Tibial nerve (tissue), 4 donors: ENCODE data around the gene ZFPM1. TPM values are rescaled to one million over a fixed set of nuclear protein-coding genes. Genes with fewer than 3 reads are reported as not detected.

Experiments used
- DNase-seq, 2 donors: peaks; one replicate each; pipeline ENCODE4 v3.0.0-alpha.2; 2019; ENCODE audit warnings: low spot score in 2 of 2
- H3K27ac ChIP-seq, 4 donors: fragments of 200-600 bp; sonication (generic) in 3 of 4; one replicate each; pipeline ENCODE4 v1.5.1; 2017 to 2019; ENCODE audit warnings: mild to moderate bottlenecking in 1 of 4
- H3K27me3 ChIP-seq, 2 donors: fragments of 200-600 bp; sonication (generic) in 1 of 2; one replicate each; pipeline versions ENCODE4 v1.5.1 to v1.6.0; 2017 to 2019
- H3K36me3 ChIP-seq, 3 donors: fragments of 200-600 bp; sonication (generic); one replicate each; pipeline ENCODE4 v1.5.1; 2018 to 2019
- H3K4me1 ChIP-seq, 4 donors: fragments of 200-600 bp; sonication (generic) in 3 of 4; one replicate each; pipeline ENCODE4 v1.5.1; 2017 to 2019
- H3K4me3 ChIP-seq, 4 donors: fragments of 200-600 bp; sonication (generic) in 3 of 4; one replicate each; pipeline ENCODE4 v1.5.1; 2017 to 2019; ENCODE audit warnings: mild to moderate bottlenecking in 1 of 4, moderate library complexity in 1 of 4
- H3K9me3 ChIP-seq, 4 donors: fragments of 200-600 bp; sonication (generic) in 3 of 4; one replicate each; pipeline ENCODE4 v1.5.1; 2017 to 2019
- EP300 ChIP-seq, 2 donors: sonication (generic); formaldehyde crosslinking; IDR thresholded peaks; one replicate each; pipeline ENCODE4 v1.6.1; 2017; ENCODE audit warnings: antibody characterized with exemption in 2 of 2, mild to moderate bottlenecking in 1 of 2
- POLR2A ChIP-seq, 2 donors: fragments of 450-650 bp; IDR thresholded peaks; one replicate each; pipeline ENCODE4 v1.6.1; 2017; ENCODE audit warnings: antibody characterized with exemption in 2 of 2, mild to moderate bottlenecking in 2 of 2, moderate library complexity in 2 of 2
- WGBS, 2 donors: methylation state at CpG; one replicate each; pipeline ENCODE4 v1.1.5; 2018; 5-methylcytosine and 5-hydroxymethylcytosine counted together
- total RNA-seq, 4 donors: library from RNA; depleted of rRNA; stranded (reverse); fragments of >200 nt; gene quantifications; one replicate each; pipeline ENCODE4 v1.1.0, GENCODE V29; 2016
- TF ChIP-seq, protein P1 (sequence below), 5 experiments: fragments of 200-600 bp in 3 of 5; fragments of 450-650 bp in 2 of 5; sonication (generic) in 3 of 5; IDR thresholded peaks; one replicate each; pipeline ENCODE4 v1.5.1; 2016 to 2019; ENCODE audit warnings: antibody characterized with exemption in 5 of 5, mild to moderate bottlenecking in 3 of 5, moderate library complexity in 2 of 5

Gene ZFPM1
- total RNA-seq, 4 donors from 2014 or later = 0.44 to 1.2 (median 0.71) TPM

DNA sequence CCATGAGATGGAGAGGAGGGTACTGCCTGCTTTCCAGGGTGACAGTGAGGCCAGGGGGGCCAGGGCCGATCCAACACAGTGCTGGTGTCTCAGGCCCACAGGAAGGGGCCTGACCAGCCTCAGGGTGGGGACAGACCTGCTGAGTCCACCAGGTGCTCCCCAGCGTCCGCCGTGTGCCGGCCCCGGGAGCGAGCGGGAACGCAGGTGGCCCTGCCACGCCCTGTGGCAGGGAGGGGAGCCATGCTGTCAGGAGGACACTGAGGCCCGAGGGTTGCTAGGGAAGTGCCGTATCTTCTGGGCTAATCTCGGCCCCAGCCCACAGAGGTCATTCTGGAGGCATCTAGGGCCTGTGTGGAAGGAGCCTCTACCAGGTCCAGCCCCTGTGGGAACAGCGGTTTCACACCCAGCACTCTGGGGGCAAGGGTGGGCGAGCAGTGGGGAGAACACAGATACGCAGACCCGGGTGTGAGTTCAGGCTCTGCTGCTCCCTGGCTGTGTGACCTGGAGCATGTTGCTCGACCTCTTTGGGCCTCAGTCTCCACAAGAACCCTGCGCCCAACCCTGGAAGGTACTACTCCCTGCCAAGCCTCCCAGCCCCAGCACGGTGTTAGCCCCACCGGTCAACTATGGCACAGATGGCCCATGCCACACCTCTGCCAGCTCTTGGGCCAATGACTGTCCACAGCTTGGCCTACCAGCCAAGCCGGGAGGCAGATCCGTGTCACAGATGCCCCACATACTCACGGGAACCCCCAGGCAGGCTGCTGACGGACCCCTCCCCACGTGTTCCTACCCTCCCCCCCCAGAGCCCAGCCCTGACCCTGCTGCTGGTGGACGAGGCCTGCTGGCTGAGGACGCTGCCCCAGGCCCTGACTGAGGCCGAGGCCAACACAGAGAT lies 73.2 kb downstream of the ZFPM1 start:
- no peak for DNase-seq
- no peak overlapping the region for H3K4me3 ChIP-seq
- H3K4me1 ChIP-seq = peaks cover 0 to 62% (median 11%) of the 10 kb centered on the region in 4 donors
- 60 to 64% methylated on average over 16 to 24 of the region's 29 CpGs for WGBS, 2 donors
- H3K27ac ChIP-seq = peak overlapping the region in 1 of 4 donors; percentile 20
- no peak for TF ChIP-seq POLR2A (IDR thresholded peaks at IDR 0.05)
- no peak for TF ChIP-seq EP300 (IDR thresholded peaks at IDR 0.05)
- TF ChIP-seq, protein P1, sequence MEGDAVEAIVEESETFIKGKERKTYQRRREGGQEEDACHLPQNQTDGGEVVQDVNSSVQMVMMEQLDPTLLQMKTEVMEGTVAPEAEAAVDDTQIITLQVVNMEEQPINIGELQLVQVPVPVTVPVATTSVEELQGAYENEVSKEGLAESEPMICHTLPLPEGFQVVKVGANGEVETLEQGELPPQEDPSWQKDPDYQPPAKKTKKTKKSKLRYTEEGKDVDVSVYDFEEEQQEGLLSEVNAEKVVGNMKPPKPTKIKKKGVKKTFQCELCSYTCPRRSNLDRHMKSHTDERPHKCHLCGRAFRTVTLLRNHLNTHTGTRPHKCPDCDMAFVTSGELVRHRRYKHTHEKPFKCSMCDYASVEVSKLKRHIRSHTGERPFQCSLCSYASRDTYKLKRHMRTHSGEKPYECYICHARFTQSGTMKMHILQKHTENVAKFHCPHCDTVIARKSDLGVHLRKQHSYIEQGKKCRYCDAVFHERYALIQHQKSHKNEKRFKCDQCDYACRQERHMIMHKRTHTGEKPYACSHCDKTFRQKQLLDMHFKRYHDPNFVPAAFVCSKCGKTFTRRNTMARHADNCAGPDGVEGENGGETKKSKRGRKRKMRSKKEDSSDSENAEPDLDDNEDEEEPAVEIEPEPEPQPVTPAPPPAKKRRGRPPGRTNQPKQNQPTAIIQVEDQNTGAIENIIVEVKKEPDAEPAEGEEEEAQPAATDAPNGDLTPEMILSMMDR (IDR thresholded peaks at IDR 0.05) = no peak
- peaks cover 0 to 21% (median 0%) of the 10 kb centered on the region in 3 donors for H3K36me3 ChIP-seq
- peaks cover 0 to 40% of the 10 kb centered on the region in 2 donors for H3K27me3 ChIP-seq
- H3K9me3 ChIP-seq = no peaks in the 10 kb centered on the region

DNA sequence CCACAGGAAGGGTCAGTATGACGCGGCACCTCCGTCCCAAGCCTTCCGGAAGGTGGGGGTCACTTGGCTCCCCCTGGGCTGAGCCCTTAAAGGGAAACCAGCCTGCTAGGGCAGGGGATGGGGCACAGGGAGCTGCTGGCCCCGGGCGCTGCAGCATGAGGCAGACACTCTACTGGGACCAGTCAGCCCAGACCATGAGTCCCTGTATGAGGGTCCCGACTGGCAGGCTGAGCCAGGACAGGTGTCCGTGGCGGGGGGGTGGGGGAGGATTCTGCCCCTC lies 73.8 kb downstream of the ZFPM1 start:
- TF ChIP-seq POLR2A (IDR thresholded peaks at IDR 0.05) = no peak
- TF ChIP-seq EP300 (IDR thresholded peaks at IDR 0.05) = no peak
- TF ChIP-seq, protein P1 (IDR thresholded peaks at IDR 0.05) = no peak
- no peak for DNase-seq
- Histone ChIP-seq H3K27ac (peak overlapping the region in 1 of 4 donors; percentile 20), H3K4me1 (peaks cover 0 to 68% (median 11%) of the 10 kb centered on the region in 4 donors), H3K27me3 (peaks cover 0 to 34% of the 10 kb centered on the region in 2 donors), H3K36me3 (peaks cover 0 to 21% (median 0%) of the 10 kb centered on the region in 3 donors), H3K4me3 (no peak overlapping the region), H3K9me3 (no peaks in the 10 kb centered on the region)
- 34 to 39% methylated on average over 6 to 7 of the region's 9 CpGs for WGBS, 2 donors

DNA sequence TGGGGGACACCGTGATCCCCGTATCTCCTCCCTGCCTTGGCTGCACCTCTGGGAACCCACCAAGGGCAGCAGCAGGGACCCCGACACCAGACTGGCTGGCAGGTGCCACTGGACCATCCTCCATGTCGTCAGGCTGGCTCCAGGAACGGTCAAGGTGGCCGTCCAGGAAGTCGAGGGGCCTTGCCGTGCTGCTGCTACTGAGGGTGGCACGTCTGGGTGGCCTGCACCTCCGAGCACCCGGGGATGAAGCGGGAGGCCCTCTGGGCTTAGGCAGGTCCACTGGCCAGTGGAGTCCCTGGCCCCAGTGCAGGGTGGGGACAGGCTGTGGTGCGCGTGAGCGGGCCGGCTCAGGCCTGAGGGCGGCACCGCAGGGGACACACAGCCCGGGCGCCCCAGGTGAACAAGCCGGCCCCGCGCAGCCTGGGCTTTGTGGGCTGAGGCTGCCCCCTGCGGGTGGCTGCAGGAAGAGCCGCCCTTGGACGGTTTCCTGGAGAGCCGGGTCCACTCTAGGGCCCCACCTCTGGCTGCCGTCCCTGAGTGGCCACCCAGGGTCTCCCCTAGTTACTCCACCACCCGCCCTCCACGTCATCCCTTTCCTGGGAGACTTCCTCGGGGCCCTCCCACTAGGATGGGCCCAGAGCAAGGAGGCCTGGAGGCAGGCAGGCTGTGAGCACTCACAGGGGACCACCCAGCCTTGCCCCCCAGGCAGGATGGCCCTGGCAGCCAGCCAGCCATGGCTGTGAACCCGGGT lies 74.3 kb downstream of the ZFPM1 start:
- no peak for TF ChIP-seq POLR2A (IDR thresholded peaks at IDR 0.05)
- TF ChIP-seq, protein P1 (IDR thresholded peaks at IDR 0.05) = peak; percentile 79 to 92 (median 83)
- Histone ChIP-seq H3K36me3 (peaks cover 0 to 21% (median 0%) of the 10 kb centered on the region in 3 donors), H3K4me3 (no peak overlapping the region), H3K27ac (peak overlapping the region in 1 of 4 donors; percentile 20), H3K9me3 (no peaks in the 10 kb centered on the region), H3K4me1 (peaks cover 0 to 68% (median 11%) of the 10 kb centered on the region in 4 donors), H3K27me3 (peaks cover 0 to 29% of the 10 kb centered on the region in 2 donors)
- WGBS, 2 donors = 11 to 23% methylated on average over 12 to 16 of the region's 32 CpGs
- DNase-seq = peak; percentile 44 to 57

DNA sequence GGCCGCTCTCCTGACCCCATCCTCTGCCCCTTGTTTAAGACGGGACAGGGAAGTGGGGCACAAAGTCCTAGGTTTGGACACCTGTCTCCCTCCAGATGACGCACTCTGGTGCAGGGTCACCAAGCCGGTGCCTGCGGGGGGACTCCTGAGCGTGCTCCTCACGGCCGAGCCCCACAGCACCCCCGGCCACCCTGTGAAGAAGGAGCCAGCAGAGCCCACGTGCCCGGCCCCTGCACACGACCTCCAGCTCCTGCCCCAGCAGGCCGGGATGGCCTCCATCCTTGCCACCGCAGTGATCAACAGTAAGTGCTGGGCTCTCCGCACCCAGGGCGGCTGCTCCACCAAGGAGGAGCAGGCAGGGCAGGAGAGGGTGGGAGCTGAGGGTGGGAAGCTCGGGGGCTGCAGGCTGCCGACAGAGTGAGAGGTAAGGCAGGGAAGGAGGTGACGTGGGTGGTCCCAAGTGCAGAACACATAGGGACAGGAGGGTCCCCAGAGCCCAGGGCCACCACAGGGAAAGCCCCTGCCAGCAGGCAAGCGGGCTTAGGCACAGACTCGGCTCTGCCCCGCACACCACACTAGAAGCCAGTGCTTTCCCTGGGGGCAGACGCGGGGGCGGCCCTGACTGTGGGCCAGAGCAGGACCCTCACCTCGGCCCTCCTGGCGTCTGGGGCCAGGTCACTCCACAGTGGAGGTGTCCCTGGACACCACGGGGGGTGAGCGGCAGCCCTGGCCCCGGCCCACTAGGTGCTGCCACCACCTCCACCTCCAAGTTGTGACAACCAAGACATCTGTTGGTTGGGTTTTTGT lies 75.1 kb downstream of the ZFPM1 start:
- H3K4me1 ChIP-seq = peaks cover 0 to 70% (median 11%) of the 10 kb centered on the region in 4 donors
- no peak for DNase-seq
- no peak overlapping the region for H3K27ac ChIP-seq
- no peak overlapping the region for H3K4me3 ChIP-seq
- peaks cover 0 to 21% of the 10 kb centered on the region in 2 donors for H3K27me3 ChIP-seq
- H3K9me3 ChIP-seq = no peaks in the 10 kb centered on the region
- TF ChIP-seq, protein P1 (IDR thresholded peaks at IDR 0.05) = no peak
- TF ChIP-seq EP300 (IDR thresholded peaks at IDR 0.05) (no peak), POLR2A (IDR thresholded peaks at IDR 0.05) (no peak)
- H3K36me3 ChIP-seq = peaks cover 0 to 21% (median 0%) of the 10 kb centered on the region in 3 donors
- WGBS, 2 donors = 58% methylated on average over 13 to 29 of the region's 30 CpGs
